ENCODE measurements around the gene TEX101. TPM values are rescaled to one million over a fixed set of nuclear protein-coding genes. Genes with fewer than 3 reads are reported as not detected.

TEX101 gene
- total RNA-seq, 1 donor from 2014 or later = not detected

Other genes starting within 250 kb of the TEX101 start
- not detected in 2 replicates for gene PSG5, start 228.4 kb upstream of the TEX101 start, total RNA-seq
- gene PSG4, start 209.3 kb upstream of the TEX101 start, total RNA-seq = not detected in 2 replicates
- gene PSG9, start 145.4 kb upstream of the TEX101 start, total RNA-seq = not detected in 2 replicates
- gene CD177, start 61.2 kb upstream of the TEX101 start, total RNA-seq = not detected in 2 replicates
- gene LYPD3, start 50.7 kb downstream of the TEX101 start, total RNA-seq = 0.39 and 0.64 TPM in 2 replicates
- 17.3 and 20.2 TPM in 2 replicates for gene PHLDB3, start 89.9 kb downstream of the TEX101 start, total RNA-seq
- 54.9 and 55.5 TPM in 2 replicates for gene ETHE1, start 112.3 kb downstream of the TEX101 start, total RNA-seq
- gene ZNF575, start 118.3 kb downstream of the TEX101 start, total RNA-seq = 3.1 and 3.7 TPM in 2 replicates
- 34.6 and 36.2 TPM in 2 replicates for gene XRCC1, start 160.6 kb downstream of the TEX101 start, total RNA-seq
- gene PINLYP, start 160.9 kb downstream of the TEX101 start, total RNA-seq = 7.0 and 9.9 TPM in 2 replicates
- 13.8 and 14.9 TPM in 2 replicates for gene IRGQ, start 181.2 kb downstream of the TEX101 start, total RNA-seq
- gene ZNF576, start 181.7 kb downstream of the TEX101 start, total RNA-seq = 15.6 and 17.5 TPM in 2 replicates
- gene SRRM5, start 197.2 kb downstream of the TEX101 start, total RNA-seq = 0.59 and 0.82 TPM in 2 replicates
- 29.0 TPM in 2 replicates for gene ZNF428, start 204.7 kb downstream of the TEX101 start, total RNA-seq
- 0.16 TPM in 2 replicates for gene CADM4, start 225.0 kb downstream of the TEX101 start, total RNA-seq